OCI-LY7 (cell line): ENCODE data around the gene ADAMTS16. TPM values are rescaled to one million over a fixed set of nuclear protein-coding genes. Genes with fewer than 3 reads are reported as not detected.

Source experiments
- BruUV-seq: library from RNA; stranded (reverse); fragments of 400-500 nt; replicated peaks from 2 replicates; lab custom pipeline; 2021; lab: Mats Ljungman, UMichigan
- CTCF ChIA-PET: fragments of 300-600 bp; sonication (Branson Sonifier 250); formaldehyde crosslinking; loops from one replicate; lab custom pipeline; 2022; ENCODE audit warnings: antibody characterized with exemption; ENCODE audit not compliant: unreplicated experiment; lab: Charles Lee
- POLR2A ChIA-PET: fragments of 300-600 bp; sonication (Branson Sonifier 250); formaldehyde crosslinking; loops from one replicate; lab custom pipeline; 2022; ENCODE audit warnings: antibody characterized with exemption; lab: Charles Lee
- DNase-seq: peaks from one replicate; pipeline ENCODE4 v3.0.0-alpha.2; 2015; ENCODE audit warnings: low spot score
- H2AFZ ChIP-seq: fragments of 200-600 bp; sonication (generic), shearing (Covaris generic); 2 replicates; pipeline ENCODE4 v1.6.1; 2014; ENCODE audit warnings: mild to moderate bottlenecking, antibody characterized with exemption, low read length, moderate library complexity
- H3K27ac ChIP-seq: fragments of 200-600 bp; sonication (generic); 2 replicates; pipeline ENCODE4 v1.5.1; 2014; ENCODE audit warnings: mixed run types, low read depth, mild to moderate bottlenecking, moderate library complexity, low read length, inconsistent platforms; ENCODE audit not compliant: poor library complexity, severe bottlenecking
- H3K36me3 ChIP-seq: fragments of 200-600 bp; sonication (generic); 2 replicates; pipeline ENCODE4 v1.6.1; 2014; ENCODE audit warnings: mild to moderate bottlenecking, antibody characterized with exemption, low read length, moderate library complexity, mixed read lengths; ENCODE audit not compliant: insufficient read depth
- H3K4me1 ChIP-seq: fragments of 200-600 bp; sonication (generic); 2 replicates; pipeline ENCODE4 v1.5.1; 2014; ENCODE audit warnings: mild to moderate bottlenecking, low read length; ENCODE audit not compliant: insufficient read depth, poor library complexity, severe bottlenecking
- H3K4me2 ChIP-seq: fragments of 200-600 bp; sonication (generic); 2 replicates; pipeline ENCODE4 v1.6.1; 2014; ENCODE audit warnings: mild to moderate bottlenecking, low read length
- H3K4me3 ChIP-seq: fragments of 200-600 bp; sonication (generic); 2 replicates; pipeline ENCODE4 v1.5.1; 2014; ENCODE audit warnings: mild to moderate bottlenecking, low read depth, low read length; ENCODE audit not compliant: poor library complexity, severe bottlenecking
- H3K79me2 ChIP-seq: fragments of 200-600 bp; sonication (generic); 2 replicates; pipeline ENCODE4 v1.6.1; 2016; ENCODE audit warnings: low read depth, mild to moderate bottlenecking, low read length, moderate library complexity, mixed read lengths; ENCODE audit not compliant: insufficient read depth
- H3K9me2 ChIP-seq: fragments of 200-600 bp; sonication (generic); 2 replicates; pipeline ENCODE4 v1.6.1; 2016; ENCODE audit warnings: mild to moderate bottlenecking, low read length, mixed read lengths; ENCODE audit not compliant: insufficient read depth
- H3K9me3 ChIP-seq: fragments of 200-600 bp; sonication (generic); 2 replicates; pipeline ENCODE4 v1.6.1; 2014; ENCODE audit warnings: mild to moderate bottlenecking, mixed run types, low read length, mixed read lengths
- H4K20me1 ChIP-seq: fragments of 200-600 bp; sonication (generic); 2 replicates; pipeline ENCODE4 v1.6.1; 2014; ENCODE audit warnings: mild to moderate bottlenecking, antibody characterized with exemption, low read length, moderate library complexity, mixed read lengths; ENCODE audit not compliant: insufficient read depth
- CTCF ChIP-seq: fragments of 200-600 bp; sonication (generic); conservative IDR thresholded peaks from 2 replicates; pipeline ENCODE4 v1.5.1; 2014; ENCODE audit warnings: mild to moderate bottlenecking, antibody characterized with exemption, low read length, moderate library complexity, mixed read lengths
- EZH2phosphoT487 ChIP-seq: fragments of 200-600 bp; sonication (generic); IDR thresholded peaks from 2 replicates; pipeline ENCODE4 v1.6.1; 2018; ENCODE audit warnings: low read depth, borderline replicate concordance, mild to moderate bottlenecking, mixed run types, antibody characterized with exemption, low read length, moderate library complexity, mixed read lengths
- intact Hi-C: fragments of 100-400 bp; cut with micrococcal nuclease; formaldehyde crosslinking; loops from one replicate; pipeline ENCODE4 v1.10.0; 2022; ENCODE audit not compliant: unreplicated experiment
- total RNA-seq, 2 experiments: library from RNA; depleted of rRNA in 1 of 2; stranded (reverse); fragments of >200 nt in 1 of 2; shearing (Covaris generic) in 1 of 2; gene quantifications; 2 replicates each; pipeline ENCODE4 v1.2.3, GENCODE V29; 2014 to 2022

Gene ADAMTS16
- total RNA-seq, 2 experiments from 2014 or later = not detected

GRCh38 chr5:5353681-5354080 lies 213.6 kb downstream of the ADAMTS16 start:
- H3K9me2 ChIP-seq = no peaks in the 10 kb centered on the region
- no peaks in the 10 kb centered on the region for H3K79me2 ChIP-seq
- no peak for DNase-seq
- no peak overlapping the region for H3K4me2 ChIP-seq
- H3K4me1 ChIP-seq = no peaks in the 10 kb centered on the region
- no peak for TF ChIP-seq CTCF
- no peak for TF ChIP-seq EZH2phosphoT487
- H3K4me3 ChIP-seq = no peak overlapping the region
- no peak overlapping the region for H2AFZ ChIP-seq
- intact Hi-C loops = no loop called here
- H3K36me3 ChIP-seq = no peaks in the 10 kb centered on the region
- POLR2A ChIA-PET = no interaction called here
- CTCF ChIA-PET = no interaction called here
- H4K20me1 ChIP-seq = no peaks in the 10 kb centered on the region
- H3K9me3 ChIP-seq = no peaks in the 10 kb centered on the region
- no peak overlapping the region for H3K27ac ChIP-seq
- BruUV-seq = no TSS peak

GRCh38 chr5:5356765-5357164 lies 216.6 kb downstream of the ADAMTS16 start:
- Histone ChIP-seq H3K27ac (no peak overlapping the region), H3K36me3 (no peaks in the 10 kb centered on the region), H2AFZ (no peak overlapping the region), H3K9me3 (no peaks in the 10 kb centered on the region), H3K4me3 (no peak overlapping the region), H3K79me2 (no peaks in the 10 kb centered on the region), H3K9me2 (no peaks in the 10 kb centered on the region), H4K20me1 (no peaks in the 10 kb centered on the region), H3K4me2 (no peak overlapping the region), H3K4me1 (no peaks in the 10 kb centered on the region)
- intact Hi-C loops = no loop called here
- ChIA-PET CTCF (no interaction called here), POLR2A (no interaction called here)
- TF ChIP-seq CTCF (no peak), EZH2phosphoT487 (no peak)
- no peak for DNase-seq
- BruUV-seq = no TSS peak

GRCh38 chr5:5359618-5360017 lies 219.5 kb downstream of the ADAMTS16 start:
- BruUV-seq = no TSS peak
- Histone ChIP-seq H3K27ac (no peak overlapping the region), H4K20me1 (no peaks in the 10 kb centered on the region), H2AFZ (no peak overlapping the region), H3K4me3 (no peak overlapping the region), H3K9me2 (no peaks in the 10 kb centered on the region), H3K9me3 (no peaks in the 10 kb centered on the region), H3K4me2 (no peak overlapping the region), H3K4me1 (no peaks in the 10 kb centered on the region), H3K79me2 (no peaks in the 10 kb centered on the region), H3K36me3 (no peaks in the 10 kb centered on the region)
- no peak for DNase-seq
- CTCF ChIA-PET = no interaction called here
- TF ChIP-seq EZH2phosphoT487 = no peak
- no peak for TF ChIP-seq CTCF
- intact Hi-C loops = no loop called here
- POLR2A ChIA-PET = no interaction called here
